Measurements from ENCODE around the gene MCOLN1.

Gene MCOLN1

DNA sequence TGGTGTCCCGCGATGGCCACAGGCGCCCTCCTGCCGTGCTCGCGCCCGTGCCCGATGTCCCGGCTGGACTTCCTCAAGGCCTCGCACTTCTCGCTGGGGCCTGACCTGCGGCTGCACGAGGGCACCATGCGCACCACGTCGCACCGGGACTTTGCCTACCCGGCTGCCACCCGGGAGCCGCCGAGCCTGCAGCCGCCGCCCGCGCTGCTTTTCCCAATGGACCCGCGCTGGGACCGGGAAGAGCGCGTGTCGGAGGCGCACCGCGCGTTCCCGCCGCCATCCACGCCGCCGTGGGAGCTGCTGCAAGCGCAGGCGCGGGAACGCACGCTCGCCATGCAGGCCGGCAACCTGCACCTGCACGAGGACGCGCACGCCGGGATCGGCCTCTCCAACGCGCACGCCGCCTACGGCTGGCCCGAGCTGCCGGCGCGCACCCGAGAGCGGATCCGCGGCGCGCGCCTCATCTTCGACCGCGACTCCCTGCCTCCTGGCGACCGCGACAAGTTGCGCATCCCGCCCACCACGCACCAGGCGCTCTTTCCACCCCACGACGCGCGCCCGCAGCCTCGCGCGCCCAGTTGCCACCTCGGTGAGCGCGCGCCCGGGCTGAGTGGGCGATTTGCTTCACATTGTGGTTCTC lies 21.5 kb upstream of the MCOLN1 start:
- in situ Hi-C loops (cut with HindIII; ENCODE audit: low sequenced_read_pairs) = no loop called here

DNA sequence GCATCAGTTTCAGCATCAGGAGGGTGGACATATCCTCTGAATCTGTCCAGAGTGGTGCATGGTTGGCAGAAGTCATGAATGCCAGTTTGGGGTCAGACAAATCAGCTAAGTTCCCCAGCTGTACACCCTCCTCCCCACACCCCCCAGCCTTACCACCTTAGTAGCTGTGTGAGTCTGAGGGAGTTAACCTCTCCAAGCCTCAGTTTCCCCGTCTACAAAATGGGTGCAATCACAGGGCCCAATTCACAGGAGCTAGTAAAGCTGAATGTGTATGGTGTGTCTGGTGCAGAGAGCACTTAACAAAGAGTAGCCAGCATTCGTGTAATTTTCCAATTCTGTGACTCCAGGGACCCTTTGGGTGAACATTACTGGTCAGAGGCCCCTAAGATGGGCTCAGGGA lies 19.9 kb upstream of the MCOLN1 start:
- in situ Hi-C loops (cut with HindIII; ENCODE audit: low sequenced_read_pairs) = no loop called here

DNA sequence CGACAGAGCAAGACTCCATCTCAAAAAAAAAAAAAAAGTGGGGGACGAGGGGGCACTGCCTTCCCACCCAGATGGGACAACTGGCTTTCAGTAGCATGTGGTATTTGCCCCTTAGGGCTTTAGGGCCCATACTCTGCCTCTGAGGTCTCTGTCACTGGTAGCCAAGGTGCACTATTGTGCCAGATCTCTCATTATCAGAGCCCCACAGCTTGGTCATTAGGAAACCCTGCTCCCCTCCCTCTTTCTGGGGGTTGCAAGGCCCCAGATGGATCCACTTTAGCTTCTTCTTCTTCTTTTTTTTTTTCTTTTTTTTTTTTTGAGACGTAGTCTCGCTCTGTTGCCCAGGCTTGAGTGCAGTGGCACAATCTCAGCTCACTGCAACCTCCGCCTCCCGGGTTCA lies 17.7 kb upstream of the MCOLN1 start:
- in situ Hi-C loops (cut with HindIII; ENCODE audit: low sequenced_read_pairs) = no loop called here

DNA sequence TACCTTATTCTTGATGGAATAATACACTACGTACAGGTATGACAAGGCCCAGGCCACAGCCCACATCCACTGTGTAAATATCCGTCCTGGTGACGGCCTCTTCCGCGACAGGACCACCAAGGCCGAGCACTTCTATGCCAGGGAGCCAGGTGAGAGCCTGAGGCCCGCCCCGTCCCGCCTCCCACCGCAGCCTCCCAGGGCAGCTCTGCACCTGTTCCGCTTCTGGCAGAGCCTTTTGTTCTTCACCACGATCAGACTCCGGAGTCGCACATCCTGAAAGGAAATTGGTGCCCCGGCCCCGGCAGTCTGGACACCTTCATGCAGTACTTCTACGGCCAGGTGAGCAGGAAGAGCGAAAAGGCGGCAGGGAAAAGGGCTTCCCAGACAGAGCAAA lies 17.1 kb upstream of the MCOLN1 start:
- in situ Hi-C loops (cut with HindIII; ENCODE audit: low sequenced_read_pairs) = no loop called here

DNA sequence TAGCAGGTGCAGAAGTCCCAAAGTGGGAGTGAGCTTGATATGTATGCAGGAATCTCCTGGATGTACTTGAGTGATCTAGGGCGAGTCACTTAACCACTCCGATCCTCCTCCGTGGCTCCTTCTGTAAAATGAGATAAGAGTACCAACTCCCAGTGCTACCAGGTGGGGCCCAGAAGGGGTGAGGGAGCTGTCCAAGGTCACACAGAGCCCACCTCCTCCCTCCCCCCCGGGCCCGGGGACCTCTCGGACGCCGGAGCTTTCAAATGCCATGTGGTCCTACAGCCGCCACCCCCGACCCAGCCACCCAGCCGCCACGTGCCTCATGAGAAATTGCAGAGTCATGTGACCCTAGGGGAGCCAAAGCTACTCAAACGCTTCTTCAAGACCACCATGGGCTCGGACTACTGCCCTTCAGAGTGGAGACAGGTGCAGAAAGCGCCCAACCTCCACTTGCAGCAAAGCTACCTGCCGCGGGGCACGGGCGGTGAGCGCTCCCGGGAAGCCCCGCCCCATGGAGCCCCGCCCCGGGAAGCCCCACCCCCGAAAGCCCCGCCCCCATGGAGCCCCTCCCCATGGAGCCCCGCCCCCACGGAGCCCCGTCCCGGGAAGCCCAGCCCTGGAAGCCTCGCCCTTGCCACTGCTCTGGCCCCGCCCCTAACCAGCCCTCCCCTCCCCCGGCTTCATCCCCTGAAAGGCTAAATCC lies 16.6 kb upstream of the MCOLN1 start:
- in situ Hi-C loops (cut with HindIII; ENCODE audit: low sequenced_read_pairs) = no loop called here

DNA sequence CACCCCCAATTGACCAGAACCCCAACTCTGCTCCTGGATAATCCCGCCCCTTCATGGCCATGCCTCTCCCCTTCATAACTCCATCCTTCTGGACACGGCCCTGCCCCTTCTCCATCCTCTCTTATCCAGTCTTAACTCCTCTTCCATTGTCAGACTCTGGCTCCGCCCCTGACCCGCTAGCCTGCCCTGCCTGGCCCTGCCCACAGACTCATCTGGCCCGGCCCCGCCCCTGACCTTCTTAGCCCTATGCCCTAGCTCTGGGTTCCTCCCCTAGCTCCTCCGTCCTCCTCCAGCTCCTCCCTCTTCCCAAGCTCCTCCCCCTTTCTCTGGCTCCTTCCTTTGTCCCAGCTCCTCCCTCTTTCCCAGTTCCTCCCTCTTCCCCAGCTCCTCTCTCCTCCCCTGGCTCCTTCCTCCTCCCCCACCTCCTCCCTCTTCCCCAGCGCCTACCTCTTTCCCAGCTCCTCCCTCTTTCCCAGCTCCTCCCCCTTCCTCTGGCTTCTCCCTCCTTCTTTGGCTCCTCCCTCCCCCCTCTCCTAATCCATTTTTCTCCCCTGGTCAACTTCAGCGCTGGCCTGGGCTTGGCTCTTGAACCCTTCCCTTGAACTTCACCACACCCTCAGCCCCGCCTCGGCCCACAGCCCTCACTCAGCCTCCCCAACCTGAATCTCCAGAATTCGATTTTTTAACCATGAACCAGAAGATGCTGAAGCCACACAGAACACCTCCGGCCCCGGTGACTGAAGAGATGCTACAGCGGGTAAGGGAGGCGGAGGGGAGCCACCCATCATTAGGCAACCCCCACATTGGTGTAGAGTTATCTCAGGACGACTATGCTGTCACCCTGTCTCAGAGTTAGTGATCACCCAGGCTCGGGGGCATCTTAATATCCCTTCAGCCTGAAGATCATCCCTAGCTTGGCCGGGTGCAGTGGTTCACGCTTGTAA lies 15.8 kb upstream of the MCOLN1 start:
- in situ Hi-C loops (cut with HindIII; ENCODE audit: low sequenced_read_pairs) = no loop called here

DNA sequence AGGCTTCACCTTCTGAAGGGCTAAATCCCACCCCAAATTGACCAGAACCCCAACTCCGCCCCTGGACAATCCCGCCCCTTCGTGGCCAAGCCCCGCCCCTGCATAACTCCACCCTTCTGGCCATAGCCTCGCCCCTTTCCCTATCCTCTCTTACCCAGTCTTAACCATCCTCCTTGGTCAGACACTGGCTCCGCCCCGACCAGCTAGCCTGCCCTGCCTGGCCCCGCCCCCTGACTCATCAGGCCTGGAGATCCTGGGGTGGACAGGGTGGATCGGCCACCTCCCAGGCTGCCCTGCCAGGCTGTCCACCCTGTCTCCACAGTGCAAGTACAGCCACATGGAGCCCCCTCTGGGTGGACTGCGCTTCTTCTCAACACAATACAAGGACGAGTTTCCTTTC lies 14.5 kb upstream of the MCOLN1 start:
- in situ Hi-C loops (cut with HindIII; ENCODE audit: low sequenced_read_pairs) = no loop called here

DNA sequence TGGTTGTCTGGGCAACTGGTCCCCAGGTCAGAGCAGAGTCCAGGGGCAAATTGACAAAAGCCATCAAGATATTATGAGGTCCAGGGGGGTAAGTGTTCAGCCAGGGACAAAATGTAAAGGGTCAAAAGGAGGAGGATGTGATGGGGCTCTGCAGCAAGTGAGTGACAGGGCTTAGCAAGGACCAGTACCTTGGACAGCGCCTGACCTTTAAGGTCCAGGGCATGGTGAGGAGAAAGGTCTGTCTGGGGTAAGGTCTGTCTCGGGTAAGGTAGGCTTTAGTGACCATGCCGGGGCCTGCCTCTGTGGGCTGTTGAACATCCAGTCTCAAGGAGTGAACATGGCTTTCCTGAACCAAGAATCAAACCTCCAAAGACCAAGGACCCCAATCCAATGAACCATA lies 12.8 kb upstream of the MCOLN1 start:
- in situ Hi-C loops (cut with HindIII; ENCODE audit: low sequenced_read_pairs) = no loop called here

DNA sequence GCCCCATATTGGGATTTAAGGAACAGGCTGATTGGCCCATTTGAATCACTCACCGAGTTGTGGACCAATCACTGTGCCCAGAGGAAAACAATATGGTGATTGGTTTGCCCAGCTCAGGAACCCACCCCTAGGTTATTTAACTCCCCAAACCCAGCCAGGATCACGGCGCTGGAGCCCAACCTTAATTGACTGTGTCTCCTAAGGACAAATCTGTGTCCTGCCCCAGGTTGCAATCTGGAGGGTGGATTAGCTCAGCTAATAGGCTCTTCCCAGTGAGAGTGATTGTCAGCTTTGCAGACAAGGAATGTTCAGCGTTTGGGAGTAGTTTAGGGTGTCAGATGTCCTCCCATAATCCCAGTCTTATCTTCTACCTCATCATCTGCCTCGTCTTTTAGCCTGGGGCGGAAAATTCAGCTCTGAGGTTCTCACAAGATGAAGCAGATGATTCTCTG lies 10.0 kb upstream of the MCOLN1 start:
- in situ Hi-C loops (cut with HindIII; ENCODE audit: low sequenced_read_pairs) = no loop called here

DNA sequence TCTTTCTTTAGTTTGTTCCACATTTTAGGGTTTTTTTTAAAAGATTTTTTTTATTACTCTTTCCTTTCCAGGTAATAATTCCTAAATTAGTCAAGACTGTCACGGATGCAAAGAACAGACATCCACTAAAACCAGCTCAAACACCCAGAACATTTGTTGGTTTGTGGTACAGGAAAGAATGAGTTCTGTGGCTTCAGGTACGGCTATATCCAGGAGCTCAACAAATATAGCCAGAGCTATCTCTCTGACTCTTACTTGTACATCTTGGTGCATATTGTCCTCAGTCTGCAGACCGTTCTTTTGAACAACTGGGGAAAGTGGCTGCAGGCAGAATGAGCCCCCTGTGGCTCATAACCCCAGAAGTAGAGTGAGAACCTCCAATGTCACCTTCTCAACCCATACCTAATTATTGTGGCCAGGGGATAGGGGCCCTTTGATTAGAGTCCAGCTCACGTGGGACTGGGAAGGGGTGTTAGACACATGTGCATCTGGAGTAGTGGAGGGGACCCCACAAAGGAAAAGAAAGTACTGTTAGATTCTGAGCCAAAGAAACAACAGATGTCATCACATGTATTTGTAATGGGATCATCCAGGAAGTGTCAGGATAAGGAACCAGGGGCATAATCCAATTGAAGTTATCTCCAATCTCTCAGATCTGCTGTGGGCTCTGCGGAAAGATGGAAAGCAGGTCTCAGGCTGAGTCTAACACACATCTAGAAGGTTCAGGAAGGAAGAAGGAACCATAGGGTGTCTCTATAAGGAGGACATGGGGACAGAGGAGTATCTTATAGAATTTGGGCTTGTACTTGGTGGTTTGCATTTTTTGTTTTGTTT lies 8.4 kb upstream of the MCOLN1 start:
- in situ Hi-C loops (cut with HindIII; ENCODE audit: low sequenced_read_pairs) = no loop called here

DNA sequence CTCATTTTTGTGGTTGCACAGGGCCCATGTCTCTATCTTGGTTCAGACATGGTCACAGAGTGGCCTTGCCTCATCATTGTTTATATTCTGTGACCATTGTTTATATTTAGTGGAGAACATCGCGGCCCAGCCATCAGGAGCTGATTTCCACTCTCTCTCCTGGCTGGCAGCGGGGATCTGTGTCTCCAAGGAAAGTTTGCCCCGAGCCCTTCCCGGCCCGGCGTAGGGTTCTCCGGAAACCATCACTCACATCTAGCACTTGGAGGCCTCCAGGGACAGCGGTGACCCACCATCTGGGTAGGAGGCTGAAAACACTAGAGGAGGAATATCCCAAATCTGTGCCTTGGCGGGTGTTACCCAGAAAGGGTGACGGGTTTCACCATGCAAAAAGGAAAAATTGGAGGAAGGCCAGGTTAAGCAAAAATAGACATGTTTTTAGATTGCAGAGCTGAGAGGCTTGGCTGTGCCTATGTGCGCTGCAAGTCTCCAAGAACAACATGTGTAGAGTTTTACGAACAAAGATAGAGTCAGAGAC lies 7.2 kb upstream of the MCOLN1 start:
- in situ Hi-C loops (cut with HindIII; ENCODE audit: low sequenced_read_pairs) = no loop called here

DNA sequence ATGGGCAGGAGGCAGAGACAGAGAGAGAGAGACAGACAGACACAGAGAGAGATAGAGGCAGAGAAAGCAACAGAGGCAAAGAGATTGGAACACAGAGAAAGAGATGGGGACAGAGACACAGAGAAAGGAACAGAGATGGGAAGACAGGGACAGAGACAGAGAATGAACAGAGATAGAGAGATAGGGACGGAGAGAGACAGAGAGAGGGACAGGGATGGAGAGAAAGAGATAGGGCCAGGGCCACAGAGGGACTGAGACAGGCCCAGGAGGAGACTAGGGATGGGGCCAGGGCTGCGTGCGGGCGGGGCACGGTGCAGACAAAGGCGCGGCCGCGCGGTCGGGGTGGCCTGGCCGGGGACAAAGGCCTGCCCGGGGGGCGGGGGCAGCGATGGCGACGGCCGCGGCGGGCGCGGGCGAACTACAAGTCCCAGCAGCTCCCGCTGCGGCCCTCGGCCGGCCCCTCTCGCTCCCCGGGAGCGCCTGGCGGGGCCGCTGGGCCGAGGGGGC lies 6.7 kb upstream of the MCOLN1 start, which contains the start of gene ZNF358:
Gene ZNF358, plus strand, starts transcription at position 459 of the 507 bp plus-strand sequence. CDS start 3,140 bp downstream, outside the sequence.
- in situ Hi-C loops (cut with HindIII; ENCODE audit: low sequenced_read_pairs) = no loop called here

DNA sequence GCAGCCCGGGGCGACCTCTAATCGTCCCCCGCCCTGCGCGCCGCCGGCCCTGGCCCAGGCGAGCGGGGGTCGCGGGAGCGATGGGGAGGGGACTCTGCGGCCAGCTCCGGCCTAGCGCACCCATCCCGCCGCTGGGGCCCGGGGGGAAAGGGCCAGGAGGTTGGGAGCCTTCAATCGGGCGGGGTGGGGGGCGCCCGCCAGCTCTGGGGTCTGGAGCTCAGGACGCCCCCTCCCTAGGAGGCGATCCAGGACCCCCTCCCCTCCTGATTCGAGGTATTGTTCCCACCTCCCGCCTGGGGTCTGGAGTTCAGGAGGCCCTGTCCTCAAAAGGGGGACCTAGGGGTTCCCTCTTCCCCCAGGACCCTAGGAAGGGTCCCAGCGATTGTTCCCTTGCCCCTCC lies 6.1 kb upstream of the MCOLN1 start:
- in situ Hi-C loops (cut with HindIII; ENCODE audit: low sequenced_read_pairs) = no loop called here

DNA sequence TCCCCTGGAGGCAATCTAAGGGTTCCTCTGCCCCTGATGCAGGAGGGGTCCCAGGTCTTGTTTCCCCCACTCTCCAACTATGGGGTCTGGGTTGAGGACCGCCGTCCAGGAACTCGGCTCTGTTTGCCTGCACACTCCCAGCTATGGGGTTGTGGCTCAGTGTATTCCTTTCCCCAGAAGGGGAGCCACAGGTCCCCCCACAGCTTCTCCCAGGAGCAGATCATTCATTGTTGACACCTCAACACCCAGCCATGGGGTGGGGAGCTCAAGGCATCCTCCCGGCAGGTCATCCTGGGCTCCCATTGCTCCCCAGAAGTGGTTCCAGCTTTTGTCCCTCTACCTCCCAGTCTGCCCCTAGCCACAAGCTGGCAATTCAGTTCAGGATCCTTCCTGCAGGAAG lies 5.5 kb upstream of the MCOLN1 start:
- in situ Hi-C loops (cut with HindIII; ENCODE audit: low sequenced_read_pairs) = no loop called here

DNA sequence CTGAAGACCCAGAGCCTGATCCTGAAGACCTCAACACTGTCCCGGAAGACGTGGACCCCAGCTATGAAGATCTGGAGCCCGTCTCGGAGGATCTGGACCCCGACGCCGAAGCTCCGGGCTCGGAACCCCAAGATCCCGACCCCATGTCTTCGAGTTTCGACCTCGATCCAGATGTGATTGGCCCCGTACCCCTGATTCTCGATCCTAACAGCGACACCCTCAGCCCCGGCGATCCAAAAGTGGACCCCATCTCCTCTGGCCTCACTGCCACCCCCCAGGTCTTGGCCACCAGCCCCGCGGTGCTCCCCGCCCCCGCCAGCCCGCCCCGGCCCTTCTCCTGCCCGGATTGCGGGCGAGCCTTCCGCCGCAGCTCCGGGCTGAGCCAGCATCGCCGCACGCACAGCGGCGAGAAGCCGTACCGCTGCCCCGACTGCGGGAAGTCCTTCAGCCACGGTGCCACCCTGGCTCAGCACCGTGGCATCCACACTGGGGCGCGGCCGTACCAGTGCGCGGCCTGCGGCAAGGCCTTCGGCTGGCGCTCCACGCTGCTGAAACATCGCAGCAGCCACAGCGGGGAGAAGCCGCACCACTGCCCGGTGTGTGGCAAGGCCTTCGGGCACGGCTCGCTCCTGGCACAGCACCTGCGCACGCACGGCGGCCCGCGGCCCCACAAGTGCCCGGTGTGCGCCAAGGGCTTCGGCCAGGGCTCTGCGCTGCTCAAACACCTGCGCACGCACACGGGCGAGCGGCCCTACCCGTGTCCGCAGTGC lies 2.9 kb upstream of the MCOLN1 start:
- in situ Hi-C loops (cut with HindIII; ENCODE audit: low sequenced_read_pairs) = no loop called here

DNA sequence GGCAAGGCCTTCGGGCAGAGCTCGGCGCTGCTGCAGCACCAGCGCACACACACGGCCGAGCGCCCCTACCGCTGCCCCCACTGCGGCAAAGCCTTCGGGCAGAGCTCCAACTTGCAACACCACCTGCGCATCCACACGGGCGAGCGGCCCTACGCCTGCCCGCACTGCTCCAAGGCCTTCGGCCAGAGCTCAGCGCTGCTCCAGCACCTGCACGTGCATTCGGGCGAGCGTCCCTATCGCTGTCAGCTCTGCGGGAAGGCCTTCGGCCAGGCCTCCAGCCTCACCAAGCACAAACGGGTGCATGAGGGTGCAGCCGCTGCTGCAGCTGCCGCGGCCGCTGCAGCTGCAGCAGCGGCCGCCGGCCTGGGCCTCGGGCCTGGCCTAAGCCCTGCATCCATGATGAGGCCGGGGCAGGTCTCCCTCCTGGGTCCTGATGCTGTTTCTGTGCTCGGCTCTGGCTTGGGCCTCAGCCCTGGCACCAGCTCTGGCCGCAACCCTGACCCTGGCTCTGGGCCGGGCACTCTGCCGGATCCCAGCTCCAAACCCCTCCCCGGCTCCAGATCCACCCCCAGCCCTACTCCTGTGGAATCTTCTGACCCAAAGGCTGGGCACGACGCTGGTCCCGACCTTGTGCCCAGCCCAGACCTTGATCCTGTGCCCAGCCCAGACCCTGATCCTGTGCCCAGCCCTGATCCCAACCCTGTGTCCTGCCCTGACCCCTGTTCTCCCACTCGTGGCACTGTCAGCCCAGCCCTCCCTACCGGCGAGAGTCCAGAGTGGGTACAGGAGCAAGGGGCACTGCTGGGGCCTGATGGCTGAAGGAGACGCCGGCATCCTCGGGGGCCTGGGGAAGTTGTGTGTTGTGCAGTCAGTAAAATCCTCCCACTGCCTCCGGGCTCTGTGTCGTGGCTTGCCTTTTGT lies 2.0 kb upstream of the MCOLN1 start:
- in situ Hi-C loops (cut with HindIII; ENCODE audit: low sequenced_read_pairs) = no loop called here

DNA sequence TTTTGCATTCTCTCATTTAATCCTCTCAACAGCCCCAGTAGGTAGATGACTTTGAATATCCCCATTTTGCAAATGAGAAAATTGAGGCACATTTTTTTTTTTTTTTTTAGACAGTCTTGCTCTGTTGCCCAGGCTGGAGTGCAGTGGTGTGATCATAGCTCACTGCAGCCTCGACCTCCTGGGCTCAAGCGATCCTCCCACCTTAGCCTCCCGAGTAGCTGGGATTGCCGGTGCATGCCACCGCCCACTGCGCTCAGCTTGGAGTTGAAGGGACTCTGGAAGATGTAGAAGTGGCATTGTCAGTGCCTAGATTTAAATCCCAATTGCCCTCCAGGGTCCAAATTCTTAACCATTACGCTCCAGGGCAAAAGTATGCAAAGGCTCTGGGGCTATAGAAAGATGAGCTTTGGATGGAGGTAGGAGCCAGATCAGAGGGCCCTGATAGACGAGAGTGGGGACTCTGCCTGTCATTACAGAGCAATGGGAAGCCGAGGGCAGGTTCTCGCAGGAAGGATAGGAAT lies 813 bp upstream of the MCOLN1 start:
- in situ Hi-C loops (cut with HindIII; ENCODE audit: low sequenced_read_pairs) = no loop called here
